H1 (cell line): ENCODE measurements around the gene OR5V1. TPM values are rescaled to one million over a fixed set of nuclear protein-coding genes. Genes with fewer than 3 reads are reported as not detected.

Source experiments
- CTCF ChIA-PET: fragments of 300-600 bp; sonication (Branson Sonifier 250); formaldehyde crosslinking; loops from one replicate; lab custom pipeline; 2021; ENCODE audit not compliant: partially characterized antibody; lab: Charles Lee
- POLR2A ChIA-PET: fragments of 300-600 bp; sonication (Branson Sonifier 250); formaldehyde crosslinking; loops from one replicate; lab custom pipeline; 2021; ENCODE audit warnings: inconsistent platforms; ENCODE audit not compliant: partially characterized antibody; lab: Charles Lee
- DNase-seq, 2 experiments: peaks; one replicate each; pipeline versions ENCODE4 v3.0.0 to v3.0.0-alpha.2; 2010 to 2022; ENCODE audit warnings: low spot score in 2 of 2, low read depth in 1 of 2, mixed read lengths in 1 of 2
- FAIRE-seq: peaks from 2 replicates; lab custom pipeline; 2011; peaks lifted over from hg19 to GRCh38; lab: Jason Lieb, UNC
- H2AFZ ChIP-seq: 2 replicates; pipeline ENCODE4 v1.8.1; 2012; ENCODE audit warnings: low read length, inconsistent platforms
- H2AK5ac ChIP-seq: 2 replicates; pipeline ENCODE4 v1.6.1; 2013; ENCODE audit warnings: low read depth, low read length
- H2BK120ac ChIP-seq: replicated peaks from 2 replicates; pipeline ENCODE3; 2013; ENCODE audit warnings: low read depth, low read length, inconsistent platforms
- H2BK12ac ChIP-seq: 2 replicates; pipeline ENCODE4 v1.6.1; 2013; ENCODE audit warnings: low read depth, low read length
- H2BK15ac ChIP-seq: 2 replicates; pipeline ENCODE4 v1.6.1; 2013; ENCODE audit warnings: low read length
- H2BK20ac ChIP-seq: 2 replicates; pipeline ENCODE4 v1.6.1; 2013; ENCODE audit warnings: low read length
- H2BK5ac ChIP-seq: 2 replicates; pipeline ENCODE4 v1.6.1; 2013; ENCODE audit warnings: low read depth, low read length
- H3K14ac ChIP-seq: 2 replicates; pipeline ENCODE4 v1.6.1; 2013; ENCODE audit warnings: inconsistent platforms; ENCODE audit not compliant: insufficient read length
- H3K18ac ChIP-seq: 2 replicates; pipeline ENCODE4 v1.6.1; 2013; ENCODE audit warnings: low read length; ENCODE audit errors: extremely low read depth
- H3K23ac ChIP-seq: 2 replicates; pipeline ENCODE4 v1.6.1; 2013; ENCODE audit warnings: inconsistent platforms; ENCODE audit not compliant: insufficient read length
- H3K23me2 ChIP-seq: 2 replicates; pipeline ENCODE4 v1.6.1; 2013; ENCODE audit warnings: low read depth, low read length
- H3K27ac ChIP-seq: 2 replicates; pipeline ENCODE4 v1.6.1; 2011; ENCODE audit warnings: low read depth, low read length, inconsistent platforms
- H3K27me3 ChIP-seq, 4 experiments: replicated peaks in 1 of 4; 1 replicate in 1 of 4; 2 replicates in 3 of 4; pipeline versions ENCODE4 v1.6.1 to v1.8.1; 2011 to 2013; ENCODE audit warnings: low read length in 3 of 4, mild to moderate bottlenecking in 3 of 4, inconsistent platforms in 2 of 4, mixed read lengths in 2 of 4, moderate library complexity in 1 of 4; ENCODE audit not compliant: control insufficient read depth in 3 of 4, insufficient read depth in 3 of 4; ENCODE audit errors: extremely low read depth in 1 of 4
- H3K36me3 ChIP-seq, 4 experiments: 2 replicates each; pipeline versions ENCODE4 v1.6.1 to v1.8.1; 2011 to 2013; ENCODE audit warnings: mild to moderate bottlenecking in 4 of 4, low read length in 3 of 4, moderate library complexity in 2 of 4, control low read depth in 1 of 4, inconsistent platforms in 1 of 4; ENCODE audit not compliant: insufficient read depth in 4 of 4, control insufficient read depth in 2 of 4
- H3K4ac ChIP-seq: replicated peaks from 2 replicates; pipeline ENCODE3; 2013; ENCODE audit warnings: low read length, low read depth, mixed read lengths, inconsistent platforms; ENCODE audit not compliant: insufficient read length
- H3K4me1 ChIP-seq, 4 experiments: replicated peaks in 1 of 4; 1 replicate in 1 of 4; 2 replicates in 3 of 4; pipeline versions ENCODE4 v1.6.1 to v1.8.1; 2011 to 2013; ENCODE audit warnings: low read length in 3 of 4, inconsistent platforms in 2 of 4, mixed read lengths in 1 of 4; ENCODE audit not compliant: insufficient read depth in 4 of 4, control insufficient read depth in 3 of 4
- H3K4me2 ChIP-seq, 2 experiments: 2 replicates each; pipeline versions ENCODE4 v1.6.1 to v1.8.1; 2011 to 2013; ENCODE audit warnings: low read depth in 2 of 2, low read length in 2 of 2, control low read depth in 1 of 2, inconsistent platforms in 1 of 2, mild to moderate bottlenecking in 1 of 2; ENCODE audit not compliant: insufficient read depth in 1 of 2
- H3K4me3 ChIP-seq, 4 experiments: fragments of 200-600, 300-600 bp in 1 of 4; sonication (generic), shearing (Covaris generic), sonication (Bioruptor Twin) in 1 of 4; 2 replicates each; pipeline versions ENCODE4 v1.5.1 to v1.8.1; 2011 to 2016; ENCODE audit warnings: low read length in 4 of 4, low read depth in 3 of 4, control low read depth in 2 of 4, inconsistent platforms in 2 of 4, mild to moderate bottlenecking in 2 of 4, mixed read lengths in 1 of 4, moderate library complexity in 1 of 4; ENCODE audit not compliant: insufficient read depth in 2 of 4; ENCODE audit errors: extremely low read depth in 1 of 4
- H3K56ac ChIP-seq: replicated peaks from 2 replicates; pipeline ENCODE3; 2013; ENCODE audit warnings: low read depth, mild to moderate bottlenecking, mixed read lengths, low read length, inconsistent platforms; ENCODE audit not compliant: insufficient read length
- H3K79me1 ChIP-seq: 2 replicates; pipeline ENCODE4 v1.6.1; 2013; ENCODE audit warnings: low read depth, low read length, control low read depth
- H3K79me2 ChIP-seq, 2 experiments: 2 replicates each; pipeline versions ENCODE4 v1.6.1 to v1.8.1; 2012 to 2013; ENCODE audit warnings: low read length in 2 of 2, mild to moderate bottlenecking in 2 of 2, inconsistent platforms in 1 of 2; ENCODE audit not compliant: insufficient read depth in 2 of 2, control insufficient read depth in 1 of 2
- H3K9ac ChIP-seq, 4 experiments: replicated peaks in 1 of 4; 1 replicate in 1 of 4; 2 replicates in 3 of 4; pipeline versions ENCODE4 v1.6.1 to v1.8.1; 2011 to 2013; ENCODE audit warnings: low read depth in 3 of 4, low read length in 3 of 4, control low read depth in 2 of 4, mild to moderate bottlenecking in 2 of 4, moderate library complexity in 2 of 4, inconsistent platforms in 1 of 4; ENCODE audit errors: extremely low read depth in 1 of 4
- H3K9me3 ChIP-seq, 2 experiments: 2 replicates each; pipeline versions ENCODE4 v1.6.1 to v1.8.1; 2012 to 2013; ENCODE audit warnings: mild to moderate bottlenecking in 2 of 2, moderate library complexity in 2 of 2, control low read depth in 1 of 2, inconsistent platforms in 1 of 2, low read depth in 1 of 2, low read length in 1 of 2, mixed read lengths in 1 of 2; ENCODE audit not compliant: insufficient read depth in 2 of 2
- H4K20me1 ChIP-seq, 2 experiments: replicated peaks in 1 of 2; 2 replicates each; pipeline versions ENCODE3 to v1.8.1; 2011 to 2013; ENCODE audit warnings: inconsistent platforms in 2 of 2, low read length in 2 of 2, mild to moderate bottlenecking in 1 of 2; ENCODE audit not compliant: insufficient read depth in 2 of 2, control insufficient read depth in 1 of 2
- H4K5ac ChIP-seq: 2 replicates; pipeline ENCODE4 v1.6.1; 2013; ENCODE audit warnings: low read length, low read depth, mixed read lengths, inconsistent platforms; ENCODE audit not compliant: insufficient read length
- H4K8ac ChIP-seq: 2 replicates; pipeline ENCODE4 v1.8.0; 2013; ENCODE audit warnings: mild to moderate bottlenecking, moderate library complexity, low read length, inconsistent platforms; ENCODE audit not compliant: insufficient read depth; ENCODE audit errors: extremely low read depth
- H4K91ac ChIP-seq: replicated peaks from 2 replicates; pipeline ENCODE3; 2013; ENCODE audit warnings: low read length, mixed read lengths, inconsistent platforms; ENCODE audit not compliant: insufficient read length
- ASH2L ChIP-seq: fragments of 200-600, 300-600 bp; sonication (generic); IDR thresholded peaks from one replicate; pipeline ENCODE4 v1.7.1; 2017; ENCODE audit warnings: low read length
- BACH1 ChIP-seq: IDR thresholded peaks from 2 replicates; pipeline ENCODE4 v1.6.1; 2012; ENCODE audit warnings: low read length, improper control_type of control experiment
- CHD1 ChIP-seq: IDR thresholded peaks from 2 replicates; pipeline ENCODE4 v1.6.1; 2012; ENCODE audit warnings: low read depth, low read length, improper control_type of control experiment
- CHD2 ChIP-seq: IDR thresholded peaks from 2 replicates; pipeline ENCODE4 v1.6.1; 2012; ENCODE audit warnings: low read length, improper control_type of control experiment
- CTBP2 ChIP-seq: IDR thresholded peaks from 2 replicates; pipeline ENCODE4 v1.7.0; 2011; ENCODE audit warnings: borderline replicate concordance, mild to moderate bottlenecking, moderate library complexity, mixed read lengths, low read length; ENCODE audit not compliant: insufficient read depth, insufficient read length
- E2F6 ChIP-seq: IDR thresholded peaks from 2 replicates; pipeline ENCODE4 v1.6.1; 2012; ENCODE audit warnings: inconsistent platforms
- FOSL1 ChIP-seq: IDR thresholded peaks from 2 replicates; pipeline ENCODE4 v1.6.1; 2011; ENCODE audit warnings: mild to moderate bottlenecking, low read depth, low read length, moderate library complexity; ENCODE audit not compliant: insufficient read depth
- HDAC2 ChIP-seq, 2 experiments: fragments of 300-600 bp in 1 of 2; sonication (generic) in 1 of 2; IDR thresholded peaks; 2 replicates each; pipeline ENCODE4 v1.6.1; 2011 to 2012; ENCODE audit warnings: low read depth in 2 of 2, low read length in 2 of 2, mild to moderate bottlenecking in 2 of 2, moderate library complexity in 2 of 2, borderline replicate concordance in 1 of 2, inconsistent platforms in 1 of 2
- JUND ChIP-seq: IDR thresholded peaks from 2 replicates; pipeline ENCODE4 v1.6.1; 2011; ENCODE audit warnings: mild to moderate bottlenecking, improper control_type of control experiment, low read length
- MAX ChIP-seq: IDR thresholded peaks from 2 replicates; pipeline ENCODE4 v1.6.1; 2012; ENCODE audit warnings: inconsistent platforms
- POU5F1 ChIP-seq: IDR thresholded peaks from 2 replicates; pipeline ENCODE4 v1.6.1; 2011; ENCODE audit warnings: low read depth, mild to moderate bottlenecking, low read length, moderate library complexity
- SP2 ChIP-seq: IDR thresholded peaks from 2 replicates; pipeline ENCODE4 v1.6.1; 2012; ENCODE audit warnings: mild to moderate bottlenecking, low read length, inconsistent platforms
- SP4 ChIP-seq: IDR thresholded peaks from 2 replicates; pipeline ENCODE4 v1.6.1; 2012; ENCODE audit warnings: low read length, inconsistent platforms
- TAF1 ChIP-seq: IDR thresholded peaks from 2 replicates; pipeline ENCODE4 v1.6.1; 2011; ENCODE audit warnings: mild to moderate bottlenecking, low read depth, low read length
- TCF12 ChIP-seq: IDR thresholded peaks from 2 replicates; pipeline ENCODE4 v1.6.1; 2011; ENCODE audit warnings: low read depth, mild to moderate bottlenecking, low read length
- WGBS, 2 experiments: shearing (Covaris generic) in 1 of 2; methylation state at CpG; one replicate each; pipeline versions ENCODE4 v1.1.6 to v1.1.7; 2013 to 2015; ENCODE audit warnings: low lambda C conversion rate in 2 of 2, mixed read lengths in 2 of 2, inconsistent platforms in 1 of 2, low coverage in 1 of 2, missing lambda C conversion rate in 1 of 2; ENCODE audit not compliant: insufficient replicate concordance in 2 of 2, insufficient coverage in 1 of 2, insufficient read length in 1 of 2; ENCODE audit errors: extremely low coverage in 1 of 2, missing lambda C conversion rate in 1 of 2; 5-methylcytosine and 5-hydroxymethylcytosine counted together
- polyA plus RNA-seq, 7 experiments: library from polyadenylated mRNA; depleted of rRNA in 3 of 7; stranded (reverse) in 5 of 7; unstranded in 2 of 7; fragments of >200 nt in 5 of 7; fragments of 200-250 nt in 2 of 7; gene quantifications; 1 replicate in 5 of 7; 2 replicates in 1 of 7; 4 replicates in 1 of 7; pipeline versions ENCODE4 v1.2.1 to v1.2.3, GENCODE V29; 2011 to 2013; ENCODE audit warnings: missing spikeins in 2 of 7, mixed read lengths in 2 of 7
- total RNA-seq: library from RNA; stranded (reverse); fragmentation: NEBNext Ultra II Directional; extraction: Animal tissue kit (Norgen Biotek cat#: 25700); gene quantifications from 2 replicates; pipeline ENCODE4 v1.2.1, GENCODE V29; 2021

The OR5V1 gene
- total and polyA plus RNA-seq, 2 of the 8 experiments (the other 6 are each of a cell fraction or from before 2014, with no cell fraction given) = not detected

- WGBS, 2 experiments = 94% methylated on average over 2 of the region's 2 CpGs; no CpG with 5 or more reads in 1 of the 2 experiments
- FAIRE-seq (no peak), DNase-seq (no peak)
- Histone ChIP-seq H2BK15ac (no peak overlapping the region), H4K5ac (no peak overlapping the region), H3K36me3 (no peaks in the 10 kb centered on the region), H3K27me3 (no peaks in the 10 kb centered on the region), H3K79me1 (no peaks in the 10 kb centered on the region), H3K56ac (no peak overlapping the region), H3K4me3 (no peak overlapping the region), H3K4ac (no peak overlapping the region), H3K79me2 (no peaks in the 10 kb centered on the region), H3K23ac (no peak overlapping the region), H3K4me1 (no peaks in the 10 kb centered on the region), H3K18ac (no peak overlapping the region), H2BK12ac (no peak overlapping the region), H3K14ac (no peak overlapping the region), H2BK20ac (no peak overlapping the region), H2BK5ac (no peak overlapping the region), H3K23me2 (no peaks in the 10 kb centered on the region), H4K91ac (no peak overlapping the region), H4K20me1 (no peaks in the 10 kb centered on the region), H3K27ac (no peak overlapping the region), H3K9ac (no peak overlapping the region), H2AK5ac (no peak overlapping the region), H4K8ac (no peak overlapping the region), H3K9me3 (no peaks in the 10 kb centered on the region), H3K4me2 (no peak overlapping the region), H2BK120ac (no peak overlapping the region), H2AFZ (no peak overlapping the region)
- ChIA-PET POLR2A (no interaction called here), CTCF (no interaction called here)
- TF ChIP-seq MAX (no peak), BACH1 (no peak), ASH2L (no peak), TCF12 (no peak), TAF1 (no peak), JUND (no peak), SP4 (no peak), CTBP2 (no peak), CHD2 (no peak), HDAC2 (IDR thresholded peaks at IDR 0.05; ENCODE audit: borderline replicate concordance in 1 of 2, low read depth in 2 of 2, low read length in 2 of 2) (no peak), POU5F1 (no peak), FOSL1 (no peak), SP2 (no peak), E2F6 (no peak), CHD1 (no peak)
Measured at GRCh38 chr6:29399525-29399924, 30.9 kb upstream of the OR5V1 start.
